GM15510 (cell line): ENCODE data around the gene EIF4G1.

Experiments
- POLR2A ChIP-seq: IDR thresholded peaks from 3 replicates; pipeline ENCODE4 v1.6.1; 2011; ENCODE audit warnings: borderline replicate concordance; ENCODE audit not compliant: insufficient read length; ENCODE audit errors: extremely low read depth

EIF4G1 gene

DNA sequence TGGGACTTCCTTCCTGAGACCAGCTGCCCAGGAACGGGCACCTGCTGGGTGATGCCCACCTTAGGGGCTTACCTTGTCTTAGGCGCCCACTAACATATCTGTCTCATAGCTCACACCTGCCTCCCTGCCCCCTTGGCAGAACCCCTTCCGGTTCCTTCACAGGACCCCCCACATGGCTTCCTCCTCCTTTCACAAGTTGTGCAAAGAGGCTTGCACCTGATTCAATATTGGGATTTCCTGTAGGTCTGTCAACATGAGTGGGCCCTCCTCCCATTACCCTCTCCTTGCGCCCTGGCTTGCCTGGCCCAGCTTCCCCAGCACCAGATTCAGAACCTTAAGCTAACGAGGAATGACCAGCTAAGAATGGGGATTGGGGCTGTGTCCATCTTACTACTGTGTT lies 63.0 kb downstream of the EIF4G1 start:
- no peak for TF ChIP-seq POLR2A

DNA sequence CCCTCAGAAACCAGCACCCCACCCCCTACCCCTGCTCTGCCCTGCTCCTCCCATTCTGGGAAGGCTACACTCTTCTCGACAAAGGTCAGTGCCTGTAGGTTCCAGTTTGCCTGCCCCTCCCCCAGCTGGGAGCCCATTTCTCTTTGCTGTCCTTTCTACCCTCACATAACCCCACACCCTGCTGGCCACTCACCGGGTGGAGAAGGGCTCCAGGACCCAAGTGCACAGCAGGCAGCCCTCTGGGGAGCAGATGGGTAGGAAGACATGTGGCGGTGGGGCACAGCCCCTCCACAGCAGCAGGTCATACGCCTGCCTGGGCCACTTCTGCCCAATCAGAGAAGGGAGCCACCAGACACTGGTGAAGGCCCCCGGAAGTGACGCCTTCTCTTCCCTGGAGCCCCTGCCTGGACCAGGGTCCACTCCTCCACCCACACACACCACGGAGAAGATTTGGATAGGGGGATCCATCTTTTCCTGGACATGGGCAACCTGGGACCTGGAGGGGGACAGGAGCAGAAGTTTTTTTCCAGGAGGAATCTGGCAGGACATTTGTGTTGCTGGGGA lies 63.6 kb downstream of the EIF4G1 start, which contains the start of gene THPO:
TSS of gene THPO (minus strand) at position 326 of the 564 bp plus-strand sequence. CDS start 1,948 bp downstream, outside the sequence.
- TF ChIP-seq POLR2A = no peak

DNA sequence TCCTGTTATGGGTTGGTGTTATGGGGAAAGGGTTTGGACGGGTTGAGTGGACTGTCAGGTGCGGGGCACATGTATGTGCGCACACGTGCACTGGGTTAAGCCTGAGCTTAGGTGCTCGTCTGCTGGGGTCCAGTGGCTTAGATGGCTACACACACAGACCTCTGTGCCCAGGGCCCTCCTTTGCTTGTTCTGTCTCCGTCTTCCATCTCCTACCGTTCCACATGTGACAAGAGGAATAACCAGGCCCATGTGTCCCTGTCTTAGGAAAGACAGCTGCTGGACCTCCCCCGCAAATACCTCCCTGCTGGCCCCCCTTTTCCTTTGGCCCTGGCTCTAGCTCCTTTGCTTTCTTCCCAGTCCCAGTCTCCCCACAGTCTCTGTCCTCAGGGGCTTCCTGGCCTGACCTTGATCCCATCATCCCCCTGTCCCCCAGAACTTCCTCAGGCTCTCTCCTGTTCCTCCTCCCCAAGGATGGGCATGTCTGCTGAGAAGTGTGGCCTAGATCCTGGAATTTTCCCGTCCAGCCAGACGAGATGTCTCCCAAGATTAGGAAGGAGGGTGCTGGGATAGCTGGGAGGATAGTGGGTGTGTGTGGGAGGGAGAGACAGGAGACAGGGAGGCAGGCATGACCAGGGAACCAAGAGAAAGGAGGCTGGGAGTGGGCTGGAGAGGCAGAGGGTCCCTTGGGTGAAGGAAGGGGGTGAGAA lies 64.4 kb downstream of the EIF4G1 start:
- no peak for TF ChIP-seq POLR2A

DNA sequence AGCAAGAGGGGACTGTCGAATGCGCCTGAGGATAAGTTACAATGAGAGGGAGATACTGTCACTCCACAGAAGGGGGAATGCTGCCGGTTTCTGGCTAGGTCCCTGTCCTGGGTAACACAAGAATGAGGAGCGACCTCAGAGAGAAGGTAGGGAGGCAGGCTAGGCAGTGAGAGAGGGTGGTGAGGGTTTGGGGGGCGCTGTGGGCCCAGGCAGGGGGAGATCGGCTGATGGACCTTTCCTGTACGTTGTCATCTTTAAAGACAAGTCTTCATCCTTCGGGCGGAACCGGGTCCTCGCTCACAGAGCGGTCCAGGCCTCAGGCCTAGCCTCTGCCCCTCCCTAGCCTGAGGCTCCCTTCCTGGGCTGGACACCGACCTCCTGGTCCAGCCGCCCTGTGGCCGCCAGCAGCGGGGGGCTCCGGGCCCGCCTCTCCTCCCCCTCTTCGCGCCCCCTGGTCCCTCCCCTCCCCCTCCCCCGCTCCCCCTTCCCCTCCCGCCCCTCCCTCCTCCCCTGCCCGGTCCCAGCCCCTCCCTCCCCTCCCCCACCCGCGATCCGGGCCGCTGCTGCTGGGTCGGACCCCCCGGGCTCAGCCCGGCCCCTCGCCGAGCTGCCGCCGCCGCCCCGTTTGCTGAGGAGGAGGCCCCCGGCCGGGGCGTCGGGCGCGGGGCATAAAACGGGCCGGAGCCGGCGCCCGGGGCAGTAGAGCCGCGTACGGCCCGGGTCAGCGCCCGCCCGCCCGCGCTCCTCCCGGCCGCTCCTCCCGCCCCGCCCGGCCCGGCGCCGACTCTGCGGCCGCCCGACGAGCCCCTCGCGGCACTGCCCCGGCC lies 65.2 kb downstream of the EIF4G1 start, which contains the start of gene CHRD:
TSS of gene CHRD (plus strand) at position 697 of the 827 bp plus-strand sequence. CDS start 265 bp downstream, outside the sequence.
- no peak for TF ChIP-seq POLR2A

DNA sequence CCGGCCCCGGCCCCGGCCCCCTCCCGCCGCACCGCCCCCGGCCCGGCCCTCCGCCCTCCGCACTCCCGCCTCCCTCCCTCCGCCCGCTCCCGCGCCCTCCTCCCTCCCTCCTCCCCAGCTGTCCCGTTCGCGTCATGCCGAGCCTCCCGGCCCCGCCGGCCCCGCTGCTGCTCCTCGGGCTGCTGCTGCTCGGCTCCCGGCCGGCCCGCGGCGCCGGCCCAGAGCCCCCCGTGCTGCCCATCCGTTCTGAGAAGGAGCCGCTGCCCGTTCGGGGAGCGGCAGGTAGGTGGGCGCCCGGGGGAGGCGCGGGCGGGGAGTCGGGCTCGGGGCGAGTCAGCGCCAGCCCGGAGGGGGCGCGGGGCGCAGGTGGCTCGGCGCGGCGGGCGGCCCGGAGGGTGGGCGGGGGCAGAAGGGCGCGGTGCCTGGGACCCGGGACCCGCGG lies 65.8 kb downstream of the EIF4G1 start:
- TF ChIP-seq POLR2A = no peak

DNA sequence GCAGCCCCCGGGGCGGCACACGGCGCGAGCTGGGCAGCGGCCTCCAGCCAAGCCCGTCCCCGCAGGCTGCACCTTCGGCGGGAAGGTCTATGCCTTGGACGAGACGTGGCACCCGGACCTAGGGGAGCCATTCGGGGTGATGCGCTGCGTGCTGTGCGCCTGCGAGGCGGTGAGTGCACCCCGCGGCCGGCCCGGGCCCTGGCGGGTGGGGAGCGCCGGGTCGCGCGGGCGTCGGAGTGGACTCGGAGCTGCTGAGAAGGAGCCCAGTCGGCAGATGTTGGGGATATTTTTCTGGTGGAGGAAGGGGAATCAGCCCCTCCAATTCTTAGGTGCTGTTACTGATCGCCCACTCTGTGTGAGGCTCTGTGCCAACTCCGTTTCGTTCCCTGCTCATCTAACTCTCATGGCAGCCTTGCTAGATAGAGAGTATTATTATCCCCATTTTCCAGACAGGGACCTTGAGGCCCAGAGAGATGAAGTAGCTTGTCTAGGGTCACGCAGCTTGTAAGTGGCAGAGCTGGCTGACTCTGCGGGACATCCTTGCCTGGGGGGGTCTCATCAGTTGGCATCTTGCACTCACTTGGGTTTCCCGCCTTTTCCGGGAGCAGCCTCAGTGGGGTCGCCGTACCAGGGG lies 66.3 kb downstream of the EIF4G1 start:
- TF ChIP-seq POLR2A = no peak

DNA sequence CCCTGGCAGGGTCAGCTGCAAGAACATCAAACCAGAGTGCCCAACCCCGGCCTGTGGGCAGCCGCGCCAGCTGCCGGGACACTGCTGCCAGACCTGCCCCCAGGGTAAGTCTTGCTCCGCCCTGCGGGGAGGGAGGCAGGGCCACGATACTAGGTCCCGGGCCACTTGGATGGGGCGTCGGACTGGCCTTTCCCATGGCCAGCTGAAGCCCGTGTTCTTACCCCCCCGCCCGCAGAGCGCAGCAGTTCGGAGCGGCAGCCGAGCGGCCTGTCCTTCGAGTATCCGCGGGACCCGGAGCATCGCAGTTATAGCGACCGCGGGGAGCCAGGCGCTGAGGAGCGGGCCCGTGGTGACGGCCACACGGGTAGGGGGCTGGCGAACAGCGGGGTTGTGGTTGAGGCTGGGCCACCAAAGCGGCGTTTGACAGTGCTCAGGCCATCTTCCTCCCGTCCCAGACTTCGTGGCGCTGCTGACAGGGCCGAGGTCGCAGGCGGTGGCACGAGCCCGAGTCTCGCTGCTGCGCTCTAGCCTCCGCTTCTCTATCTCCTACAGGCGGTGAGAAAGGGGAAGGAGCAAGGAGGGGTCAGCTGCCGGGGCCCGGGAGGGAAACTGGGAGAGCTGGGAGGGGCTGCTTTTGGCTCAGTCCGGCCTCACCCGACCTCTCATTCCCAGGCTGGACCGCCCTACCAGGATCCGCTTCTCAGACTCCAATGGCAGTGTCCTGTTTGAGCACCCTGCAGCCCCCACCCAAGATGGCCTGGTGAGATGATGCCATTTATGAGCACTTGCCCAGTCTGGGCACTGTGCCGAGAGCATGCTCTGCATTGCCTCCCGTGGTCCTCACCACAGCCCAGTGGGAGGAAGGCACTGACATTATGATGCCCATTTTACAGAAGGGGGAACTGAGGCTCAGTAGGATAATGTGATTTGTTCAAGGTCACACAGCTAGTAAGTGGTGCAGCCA lies 67.1 kb downstream of the EIF4G1 start:
- TF ChIP-seq POLR2A = no peak

DNA sequence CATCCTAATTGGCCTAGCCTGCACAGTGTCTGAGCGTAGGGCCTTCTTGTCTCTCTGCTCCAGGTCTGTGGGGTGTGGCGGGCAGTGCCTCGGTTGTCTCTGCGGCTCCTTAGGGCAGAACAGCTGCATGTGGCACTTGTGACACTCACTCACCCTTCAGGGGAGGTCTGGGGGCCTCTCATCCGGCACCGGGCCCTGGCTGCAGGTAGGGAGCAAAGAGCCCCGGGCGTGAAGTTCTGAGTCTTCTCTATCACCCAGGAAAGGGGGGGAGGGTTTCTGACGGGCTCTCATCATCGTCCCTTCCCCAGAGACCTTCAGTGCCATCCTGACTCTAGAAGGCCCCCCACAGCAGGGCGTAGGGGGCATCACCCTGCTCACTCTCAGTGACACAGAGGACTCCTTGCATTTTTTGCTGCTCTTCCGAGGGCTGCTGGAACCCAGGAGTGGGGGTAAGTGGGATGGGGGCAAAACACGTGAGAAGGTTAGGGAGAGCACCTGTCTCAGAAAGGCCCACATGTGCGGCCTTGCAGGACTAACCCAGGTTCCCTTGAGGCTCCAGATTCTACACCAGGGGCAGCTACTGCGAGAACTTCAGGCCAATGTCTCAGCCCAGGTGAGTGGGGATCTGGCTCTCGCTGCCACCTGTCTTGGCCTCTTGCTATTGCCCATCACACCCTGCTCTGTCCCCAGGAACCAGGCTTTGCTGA lies 68.1 kb downstream of the EIF4G1 start:
- TF ChIP-seq POLR2A = no peak

DNA sequence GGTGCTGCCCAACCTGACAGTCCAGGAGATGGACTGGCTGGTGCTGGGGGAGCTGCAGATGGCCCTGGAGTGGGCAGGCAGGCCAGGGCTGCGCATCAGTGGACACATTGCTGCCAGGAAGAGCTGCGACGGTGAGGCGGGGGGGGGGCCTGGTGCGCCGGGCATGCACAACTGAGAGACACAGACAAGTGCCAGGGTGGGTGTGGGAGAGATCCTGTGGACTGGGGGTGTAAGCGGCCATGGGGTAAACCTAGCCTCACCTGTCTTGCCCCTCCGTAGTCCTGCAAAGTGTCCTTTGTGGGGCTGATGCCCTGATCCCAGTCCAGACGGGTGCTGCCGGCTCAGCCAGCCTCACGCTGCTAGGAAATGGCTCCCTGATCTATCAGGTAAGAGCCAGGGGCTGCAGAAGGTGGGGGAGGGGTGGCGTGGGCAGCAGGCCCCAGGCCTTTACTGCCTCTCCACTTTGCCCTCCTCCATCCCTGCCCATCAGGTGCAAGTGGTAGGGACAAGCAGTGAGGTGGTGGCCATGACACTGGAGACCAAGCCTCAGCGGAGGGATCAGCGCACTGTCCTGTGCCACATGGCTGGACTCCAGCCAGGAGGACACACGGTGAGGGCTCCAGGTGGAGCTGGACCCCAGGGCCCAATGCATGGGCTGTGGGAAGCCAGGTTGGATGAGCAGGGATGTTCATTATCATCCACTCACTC lies 68.8 kb downstream of the EIF4G1 start:
- TF ChIP-seq POLR2A = no peak

DNA sequence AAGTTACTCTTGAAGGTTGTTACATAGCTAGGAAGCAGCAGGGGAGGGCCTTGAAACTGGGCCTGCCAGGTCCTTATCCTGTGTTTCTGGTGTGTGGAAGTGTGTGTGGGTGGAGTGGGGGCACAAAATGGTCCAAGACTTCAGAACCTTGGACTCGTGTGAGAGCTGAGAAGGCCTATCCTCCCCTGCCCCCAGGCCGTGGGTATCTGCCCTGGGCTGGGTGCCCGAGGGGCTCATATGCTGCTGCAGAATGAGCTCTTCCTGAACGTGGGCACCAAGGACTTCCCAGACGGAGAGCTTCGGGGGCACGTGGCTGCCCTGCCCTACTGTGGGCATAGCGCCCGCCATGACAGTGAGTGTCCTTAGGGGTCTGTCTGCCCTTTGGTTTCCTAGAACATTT lies 69.9 kb downstream of the EIF4G1 start:
- TF ChIP-seq POLR2A = no peak
